Stimulated activated naive CD4-positive, alpha-beta T cell (primary cell): Measurements from ENCODE around the gene MRPS18A.
"Not testable (repeated sequence)": the region's sequence is repeated elsewhere in the genome, so short reads cannot be mapped to it uniquely, and the experiment has no call there.

Experiments used
- DNase-seq, 6 experiments: peaks; one replicate each; lab custom pipeline; 2025; lab: John Stamatoyannopoulos, UW

The MRPS18A gene

GRCh38 chr6:43717389-43717788 lies 29.8 kb upstream of the MRPS18A start:
- no peak for DNase-seq

GRCh38 chr6:43716099-43716498 lies 28.5 kb upstream of the MRPS18A start:
- DNase-seq, result no peak

- no peak for DNase-seq
Measured at GRCh38 chr6:43715056-43715788, 27.6 kb upstream of the MRPS18A start.

- no peak for DNase-seq
Measured at GRCh38 chr6:43714311-43715055, 26.9 kb upstream of the MRPS18A start.

GRCh38 chr6:43713643-43714310 lies 26.2 kb upstream of the MRPS18A start:
- no peak for DNase-seq

GRCh38 chr6:43712579-43712978 lies 25.0 kb upstream of the MRPS18A start:
- DNase-seq, result no peak

GRCh38 chr6:43710576-43710975 lies 23.0 kb upstream of the MRPS18A start:
- DNase-seq, result no peak

GRCh38 chr6:43709654-43710303 lies 22.2 kb upstream of the MRPS18A start:
- no peak for DNase-seq

- DNase-seq, result no peak
Measured at GRCh38 chr6:43708860-43709653, 21.5 kb upstream of the MRPS18A start.

GRCh38 chr6:43707767-43708166 lies 20.2 kb upstream of the MRPS18A start:
- no peak for DNase-seq

- DNase-seq, result no peak
Measured at GRCh38 chr6:43707269-43707668, 19.7 kb upstream of the MRPS18A start.

GRCh38 chr6:43706788-43707187 lies 19.2 kb upstream of the MRPS18A start:
- DNase-seq, result no peak

- no peak for DNase-seq
Measured at GRCh38 chr6:43705996-43706395, 18.4 kb upstream of the MRPS18A start.

GRCh38 chr6:43703512-43704429 lies 16.2 kb upstream of the MRPS18A start:
- no peak for DNase-seq

- DNase-seq, result no peak
Measured at GRCh38 chr6:43702534-43703440, 15.2 kb upstream of the MRPS18A start.

- no peak for DNase-seq
Measured at GRCh38 chr6:43702171-43702533, 14.6 kb upstream of the MRPS18A start.

- DNase-seq, result not testable (repeated sequence)
Measured at GRCh38 chr6:43700939-43701560, 13.5 kb upstream of the MRPS18A start.

GRCh38 chr6:43699564-43700186 lies 12.1 kb upstream of the MRPS18A start:
- DNase-seq, result no peak
